Ovary (tissue), 9 donors: Measurements from ENCODE around the gene ZNF391. TPM values are rescaled to one million over a fixed set of nuclear protein-coding genes. Genes with fewer than 3 reads are reported as not detected.

ENCODE experiments used
- DNase-seq, 5 donors: peaks; one replicate each; pipeline ENCODE4 v3.0.0-alpha.2; 2019 to 2020
- H3K27ac ChIP-seq, 2 donors: fragments of 200-600 bp; one replicate each; pipeline versions ENCODE4 v1.5.1 to v1.8.0; 2019 to 2022
- H3K27me3 ChIP-seq: fragments of 200-600 bp; one replicate; pipeline ENCODE4 v1.8.0; 2022
- H3K36me3 ChIP-seq: fragments of 200-600 bp; sonication (generic); one replicate; pipeline ENCODE4 v1.5.1; 2019
- H3K4me1 ChIP-seq: one replicate; pipeline ENCODE4 v1.8.1; 2013; ENCODE audit warnings: mild to moderate bottlenecking, moderate library complexity; ENCODE audit not compliant: insufficient read depth
- H3K4me3 ChIP-seq: fragments of 200-600 bp; sonication (generic); one replicate; pipeline ENCODE4 v1.5.1; 2017
- H3K9me3 ChIP-seq, 2 donors: fragments of 200-600 bp in 1 of 2; sonication (generic) in 1 of 2; one replicate each; pipeline versions ENCODE4 v1.5.1 to v1.8.1; 2013 to 2019; ENCODE audit warnings: mild to moderate bottlenecking in 1 of 2, moderate library complexity in 1 of 2
- CTCF ChIP-seq, 3 donors: fragments of 450-650 bp in 2 of 3; fragments of 200-600 bp in 1 of 3; IDR thresholded peaks; one replicate each; pipeline versions ENCODE4 v1.5.1 to v1.8.0; 2016 to 2022; ENCODE audit warnings: antibody characterized with exemption in 3 of 3, mild to moderate bottlenecking in 1 of 3
- EP300 ChIP-seq: sonication (generic); formaldehyde crosslinking; IDR thresholded peaks from one replicate; pipeline ENCODE4 v1.6.1; 2017; ENCODE audit warnings: antibody characterized with exemption
- POLR2A ChIP-seq: fragments of 450-650 bp; IDR thresholded peaks from one replicate; pipeline ENCODE4 v1.6.1; 2017; ENCODE audit warnings: antibody characterized with exemption, mild to moderate bottlenecking, moderate library complexity
- WGBS, 3 donors: extraction: QIAGEN DNeasy Blood & Tissue Kit in 1 of 3; methylation state at CpG; one replicate each; pipeline versions ENCODE4 v1.1.5 to v1.1.7; 2013 to 2017; 5-methylcytosine and 5-hydroxymethylcytosine counted together
- intact Hi-C, 4 donors: fragments of 100-400 bp; cut with DNase I; formaldehyde crosslinking; loops; one replicate each; pipeline versions ENCODE4 v1.11.0 to v1.15.1; 2022 to 2023
- polyA plus RNA-seq, 2 donors: library from polyadenylated mRNA; stranded (reverse); fragments of 200-250 nt in 1 of 2; fragments of 350-450 nt in 1 of 2; fragmentation: Illumina TruSeq in 1 of 2; extraction: RNeasy Lipid Tissue Mini Kit (QIAGEN cat#74804) in 1 of 2; gene quantifications; one replicate each; pipeline ENCODE4 v1.2.3, GENCODE V29; 2013 to 2014
- total RNA-seq, 7 donors: library from RNA; depleted of rRNA in 2 of 7; stranded (reverse); fragments of >200 nt in 2 of 7; fragmentation: NEBNext Ultra II Directional in 3 of 7; extraction: Animal tissue kit (Norgen Biotek cat#: 25700) in 3 of 7; gene quantifications; one replicate each; pipeline versions ENCODE4 v1.1.0 to v1.2.4, GENCODE V29; 2016 to 2023
- donor health status: DM: no; HTN: no; CAD: no; lungs with moderate emphysema.
- donor health status: DM: no; HTN: no; CAD: no.
- donor health status: Bipolar disorder and iron deficiency.
- donor health status: DM: yes; HTN: yes; CAD: no.
- donor health status: DM: no; HTN: no; CAD: no.
- donor health status: DM: yes; HTN: yes; CAD: no.

ZNF391 gene
- total and polyA plus RNA-seq, 9 donors, result 2.3 to 10.1 (median 6.0) TPM

- Histone ChIP-seq H3K9me3 (peaks cover 0 to 1% of the 10 kb centered on the region in 2 donors), H3K27me3 (no peaks in the 10 kb centered on the region), H3K4me3 (no peak overlapping the region), H3K36me3 (no peaks in the 10 kb centered on the region), H3K4me1 (no peaks in the 10 kb centered on the region), H3K27ac (no peak overlapping the region)
- WGBS, 3 donors, result 84 to 89% (median 85%) methylated on average over 3 of the region's 3 CpGs
- intact Hi-C loops, result no loop called here
- TF ChIP-seq POLR2A (no peak), CTCF (IDR thresholded peaks at IDR 0.05) (no peak), EP300 (no peak)
- DNase-seq, result no peak
These were observed 17.5 kb downstream of the ZNF391 start for GRCh38 chr6:27406085-27406484.

- DNase-seq, result no peak
- no peak for TF ChIP-seq CTCF (IDR thresholded peaks at IDR 0.05)
- TF ChIP-seq POLR2A, result no peak
- no peak for TF ChIP-seq EP300
- intact Hi-C loops, result no loop called here
- Histone ChIP-seq H3K4me1 (no peaks in the 10 kb centered on the region), H3K27ac (no peak overlapping the region), H3K9me3 (no peaks in the 10 kb centered on the region), H3K27me3 (no peaks in the 10 kb centered on the region), H3K36me3 (no peaks in the 10 kb centered on the region), H3K4me3 (no peak overlapping the region)
- 48 to 66% (median 49%) methylated on average over 8 of the region's 8 CpGs for WGBS, 3 donors
These were observed 18.7 kb downstream of the ZNF391 start for GRCh38 chr6:27407153-27407814.

GRCh38 chr6:27414300-27414699 lies 25.7 kb downstream of the ZNF391 start:
- intact Hi-C loops, result no loop called here
- H3K27me3 ChIP-seq, result no peaks in the 10 kb centered on the region
- no peak for TF ChIP-seq POLR2A
- no peak for TF ChIP-seq CTCF (IDR thresholded peaks at IDR 0.05)
- TF ChIP-seq EP300, result no peak
- H3K27ac ChIP-seq, result no peak overlapping the region
- no peak overlapping the region for H3K4me3 ChIP-seq
- 90 to 92% (median 92%) methylated on average over 4 of the region's 4 CpGs for WGBS, 3 donors
- H3K9me3 ChIP-seq, result no peaks in the 10 kb centered on the region
- H3K4me1 ChIP-seq, result no peaks in the 10 kb centered on the region
- DNase-seq, result no peak
- H3K36me3 ChIP-seq, result no peaks in the 10 kb centered on the region

- H3K4me1 ChIP-seq, result no peaks in the 10 kb centered on the region
These were observed 26.4 kb downstream of the ZNF391 start for GRCh38 chr6:27414996-27415395.

More at GRCh38 chr6:27414996-27415395, 26.4 kb downstream of the ZNF391 start:
- Histone ChIP-seq H3K4me3 (no peak overlapping the region), H3K36me3 (no peaks in the 10 kb centered on the region), H3K27ac (no peak overlapping the region), H3K27me3 (no peaks in the 10 kb centered on the region), H3K9me3 (no peaks in the 10 kb centered on the region)
- WGBS, 3 donors, result 89 to 93% (median 92%) methylated on average over 1 of the region's 1 CpG
- DNase-seq, result no peak
- intact Hi-C loops, result no loop called here
- TF ChIP-seq EP300 (no peak), POLR2A (no peak), CTCF (IDR thresholded peaks at IDR 0.05) (no peak)
